Smooth muscle cell (in vitro differentiated cells): ENCODE measurements around the gene MMP17. TPM values are rescaled to one million over a fixed set of nuclear protein-coding genes. Genes with fewer than 3 reads are reported as not detected.

Experiments
- DNase-seq: peaks from one replicate; lab custom pipeline; 2025; ENCODE audit not compliant: unreplicated experiment; lab: John Stamatoyannopoulos, UW
- H2AFZ ChIP-seq: fragments of 200-600 bp; sonication (generic); 2 replicates; pipeline ENCODE4 v1.6.0; 2016; ENCODE audit warnings: antibody characterized with exemption, low read depth, mild to moderate bottlenecking
- H3F3A ChIP-seq: fragments of 200-600 bp; sonication (generic); 2 replicates; pipeline ENCODE4 v1.6.0; 2017; ENCODE audit warnings: antibody characterized with exemption, low read depth
- H3K27ac ChIP-seq: fragments of 200-600 bp; sonication (generic); 2 replicates; pipeline ENCODE4 v1.5.1; 2016; ENCODE audit warnings: low read depth, mild to moderate bottlenecking
- H3K27me3 ChIP-seq: fragments of 200-600 bp; sonication (generic); 2 replicates; pipeline ENCODE4 v1.6.1; 2016; ENCODE audit warnings: low read depth, mild to moderate bottlenecking
- H3K36me3 ChIP-seq: fragments of 200-600 bp; sonication (generic); 2 replicates; pipeline ENCODE4 v1.5.1; 2016; ENCODE audit warnings: low read depth
- H3K4me1 ChIP-seq: fragments of 200-600 bp; sonication (generic); 2 replicates; pipeline ENCODE4 v1.5.1; 2016; ENCODE audit warnings: low read depth
- H3K4me2 ChIP-seq: fragments of 200-600 bp; sonication (generic); 2 replicates; pipeline ENCODE4 v1.6.0; 2016; ENCODE audit warnings: mild to moderate bottlenecking
- H3K4me3 ChIP-seq: fragments of 200-600 bp; sonication (generic); 2 replicates; pipeline ENCODE4 v1.5.1; 2016; ENCODE audit warnings: mild to moderate bottlenecking
- H3K79me2 ChIP-seq: fragments of 200-600 bp; sonication (generic); 2 replicates; pipeline ENCODE4 v1.6.0; 2016; ENCODE audit warnings: low read depth, mild to moderate bottlenecking
- H3K9ac ChIP-seq: fragments of 200-600 bp; sonication (generic); 2 replicates; pipeline ENCODE4 v1.6.0; 2016; ENCODE audit warnings: low read depth
- H3K9me3 ChIP-seq: fragments of 200-600 bp; sonication (generic); replicated peaks from 2 replicates; pipeline ENCODE4 v1.5.1; 2016; ENCODE audit warnings: low read depth
- H4K20me1 ChIP-seq: fragments of 200-600 bp; sonication (generic); 2 replicates; pipeline ENCODE4 v1.6.0; 2016; ENCODE audit warnings: low read depth
- CTCF ChIP-seq: fragments of 200-600 bp; sonication (generic); IDR thresholded peaks from 2 replicates; pipeline ENCODE4 v1.5.1; 2017; ENCODE audit warnings: borderline replicate concordance, mild to moderate bottlenecking, antibody characterized with exemption; ENCODE audit not compliant: insufficient read depth, poor library complexity, severe bottlenecking
- WGBS: methylation state at CpG from one replicate; pipeline ENCODE4 v1.1.7; 2016; ENCODE audit warnings: low lambda C conversion rate; 5-methylcytosine and 5-hydroxymethylcytosine counted together
- polyA plus RNA-seq: library from polyadenylated mRNA; unstranded; fragments of >200 nt; fragmentation: Nextera tagmentation; extraction: Ambion mirVana; gene quantifications from 2 replicates; pipeline ENCODE4 v1.2.1, GENCODE V29; 2016
- total RNA-seq: library from RNA; depleted of rRNA; stranded (reverse); fragments of >200 nt; gene quantifications from 2 replicates; pipeline ENCODE4 v1.2.3, GENCODE V29; 2014

MMP17 gene
- total and polyA plus RNA-seq, 2 experiments from 2014 or later: 1.3 to 1.6 TPM

GRCh38 chr12:131845121-131845520, 16.9 kb downstream of the MMP17 start:
- Histone ChIP-seq H2AFZ (no peak overlapping the region), H3K79me2 (no peaks in the 10 kb centered on the region), H3K4me1 (no peaks in the 10 kb centered on the region), H3F3A (no peaks in the 10 kb centered on the region), H4K20me1 (no peaks in the 10 kb centered on the region), H3K27me3 (no peaks in the 10 kb centered on the region), H3K36me3 (no peaks in the 10 kb centered on the region), H3K9me3 (no peaks in the 10 kb centered on the region), H3K9ac (no peak overlapping the region), H3K4me2 (no peak overlapping the region), H3K4me3 (no peak overlapping the region), H3K27ac (no peak overlapping the region)
- WGBS: 94% methylated on average over 29 of the region's 29 CpGs
- TF ChIP-seq CTCF: no peak
- no peak for DNase-seq

- no peak for TF ChIP-seq CTCF
- no peaks in the 10 kb centered on the region for H3K79me2 ChIP-seq
- H3K4me2 ChIP-seq: no peak overlapping the region
- H3K9ac ChIP-seq: no peak overlapping the region
- H3F3A ChIP-seq: no peaks in the 10 kb centered on the region
- WGBS: 92% methylated on average over 10 of the region's 10 CpGs
- H3K27me3 ChIP-seq: no peaks in the 10 kb centered on the region
- no peak overlapping the region for H3K27ac ChIP-seq
- no peaks in the 10 kb centered on the region for H3K36me3 ChIP-seq
- H3K9me3 ChIP-seq: no peaks in the 10 kb centered on the region
- no peaks in the 10 kb centered on the region for H3K4me1 ChIP-seq
- H2AFZ ChIP-seq: no peak overlapping the region
- H4K20me1 ChIP-seq: no peaks in the 10 kb centered on the region
- DNase-seq: no peak
- no peak overlapping the region for H3K4me3 ChIP-seq
These were observed 19.3 kb downstream of the MMP17 start for GRCh38 chr12:131847456-131847855.

DNA sequence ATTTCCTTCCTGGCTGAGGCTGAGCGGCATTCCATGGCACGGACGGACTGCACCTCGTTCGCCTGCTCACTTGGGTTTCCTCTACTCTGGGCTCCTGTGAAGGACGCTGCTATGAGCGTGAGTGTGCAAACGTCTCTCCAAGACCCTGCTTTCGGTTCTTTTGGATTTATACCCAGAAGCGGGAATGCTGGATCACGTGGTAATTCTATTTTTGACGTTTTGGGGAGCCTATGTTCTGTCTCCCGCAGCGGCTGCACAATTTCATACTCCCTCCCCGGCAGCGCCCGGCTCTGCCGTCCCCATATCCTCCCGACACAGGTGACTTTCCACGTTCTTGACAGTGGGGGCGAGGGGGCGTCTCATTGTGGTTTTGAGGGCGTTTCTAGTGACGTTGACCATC, 20.6 kb downstream of the MMP17 start:
- no peaks in the 10 kb centered on the region for H3K79me2 ChIP-seq
- no peak overlapping the region for H3K4me2 ChIP-seq
- H3K9me3 ChIP-seq: no peaks in the 10 kb centered on the region
- no peak overlapping the region for H3K27ac ChIP-seq
- DNase-seq: no peak
- no peak overlapping the region for H3K4me3 ChIP-seq
- H2AFZ ChIP-seq: no peak overlapping the region
- WGBS: 95% methylated on average over 24 of the region's 24 CpGs
- no peaks in the 10 kb centered on the region for H4K20me1 ChIP-seq
- no peaks in the 10 kb centered on the region for H3K36me3 ChIP-seq
- no peak for TF ChIP-seq CTCF
- H3K27me3 ChIP-seq: no peaks in the 10 kb centered on the region
- no peaks in the 10 kb centered on the region for H3F3A ChIP-seq
- H3K9ac ChIP-seq: no peak overlapping the region
- no peaks in the 10 kb centered on the region for H3K4me1 ChIP-seq

GRCh38 chr12:131849700-131850553, 21.7 kb downstream of the MMP17 start:
- no peaks in the 10 kb centered on the region for H3K4me1 ChIP-seq
- H3K27ac ChIP-seq: no peak overlapping the region
- H4K20me1 ChIP-seq: no peaks in the 10 kb centered on the region
- 95% methylated on average over 46 of the region's 47 CpGs for WGBS
- no peaks in the 10 kb centered on the region for H3F3A ChIP-seq
- no peaks in the 10 kb centered on the region for H3K27me3 ChIP-seq
- no peaks in the 10 kb centered on the region for H3K79me2 ChIP-seq
- H3K9me3 ChIP-seq: no peaks in the 10 kb centered on the region
- no peak for TF ChIP-seq CTCF
- DNase-seq: no peak
- H3K4me3 ChIP-seq: no peak overlapping the region
- H2AFZ ChIP-seq: no peak overlapping the region
- no peak overlapping the region for H3K9ac ChIP-seq
- no peak overlapping the region for H3K4me2 ChIP-seq
- H3K36me3 ChIP-seq: no peaks in the 10 kb centered on the region
